CD4-positive, CD25-positive, alpha-beta regulatory T cell (primary cell): ENCODE results near the gene SCAPER. TPM values are rescaled to one million over a fixed set of nuclear protein-coding genes. Genes with fewer than 3 reads are reported as not detected.

Experiments
- ATAC-seq, 2 donors: fragments of 150-1000 bp; cut with Tn5 transposase; one replicate each; pipeline ENCODE4 v1.10.0; 2021; ENCODE audit warnings: low read depth in 2 of 2, moderate number of reproducible peaks in 2 of 2, moderate library complexity in 1 of 2
- DNase-seq, 3 donors: peaks; one replicate each; pipeline versions ENCODE4 v3.0.0 to v3.0.0-alpha.2; 2012 to 2022; ENCODE audit warnings: mixed read lengths in 1 of 3
- H3K27ac ChIP-seq: one replicate; pipeline ENCODE4 v1.7.0; 2013; ENCODE audit warnings: mild to moderate bottlenecking, low read length; ENCODE audit not compliant: insufficient read depth, poor library complexity, severe bottlenecking
- H3K27me3 ChIP-seq: one replicate; pipeline ENCODE4 v1.7.0; 2013; ENCODE audit warnings: low read length; ENCODE audit not compliant: control insufficient read depth, insufficient read depth
- H3K36me3 ChIP-seq: one replicate; pipeline ENCODE4 v1.7.0; 2013; ENCODE audit warnings: mild to moderate bottlenecking, low read length, moderate library complexity; ENCODE audit not compliant: control insufficient read depth, insufficient read depth
- H3K4me1 ChIP-seq: 2 replicates; pipeline ENCODE4 v1.7.0; 2013; ENCODE audit warnings: mild to moderate bottlenecking, low read length; ENCODE audit not compliant: insufficient read depth, control insufficient read depth, poor library complexity, severe bottlenecking
- H3K4me3 ChIP-seq: one replicate; pipeline ENCODE4 v1.7.0; 2013; ENCODE audit warnings: low read depth, mild to moderate bottlenecking, low read length, moderate library complexity
- H3K9me3 ChIP-seq, 2 experiments: 1 replicate in 1 of 2; 2 replicates in 1 of 2; pipeline ENCODE4 v1.7.0; 2013; ENCODE audit warnings: low read length in 2 of 2, mild to moderate bottlenecking in 1 of 2, moderate library complexity in 1 of 2; ENCODE audit not compliant: control insufficient read depth in 2 of 2
- H3K27ac Mint-ChIP-seq, 3 donors: one replicate each; pipeline ENCODE4 v1.8.0; 2020 to 2022; ENCODE audit warnings: mild to moderate bottlenecking in 3 of 3, mixed read lengths in 3 of 3, moderate library complexity in 2 of 3
- H3K27me3 Mint-ChIP-seq: one replicate; pipeline ENCODE4 v1.8.0; 2022; ENCODE audit warnings: mild to moderate bottlenecking, mixed read lengths
- H3K36me3 Mint-ChIP-seq: one replicate; pipeline ENCODE4 v1.8.0; 2020; ENCODE audit warnings: mixed read lengths
- H3K4me1 Mint-ChIP-seq, 4 donors: one replicate each; pipeline ENCODE4 v1.8.0; 2020 to 2022; ENCODE audit warnings: mixed read lengths in 4 of 4, mild to moderate bottlenecking in 1 of 4
- H3K4me3 Mint-ChIP-seq, 4 donors: one replicate each; pipeline ENCODE4 v1.8.0; 2020 to 2022; ENCODE audit warnings: mild to moderate bottlenecking in 4 of 4, mixed read lengths in 4 of 4, moderate library complexity in 3 of 4
- H3K9me3 Mint-ChIP-seq, 7 donors: one replicate each; pipeline ENCODE4 v1.8.0; 2020 to 2022; ENCODE audit warnings: mixed read lengths in 7 of 7, mild to moderate bottlenecking in 3 of 7, moderate library complexity in 2 of 7
- polyA plus RNA-seq, 4 donors: library from polyadenylated mRNA; unstranded; fragments of 300-500 nt; fragmentation: Illumina TruSeq; gene quantifications; one replicate each; pipeline ENCODE4 v1.2.3, GENCODE V29; 2021
- total RNA-seq: library from RNA; stranded (reverse); gene quantifications from one replicate; pipeline ENCODE4 v1.2.3, GENCODE V29; 2022

SCAPER gene
- total and polyA plus RNA-seq, 5 donors from 2014 or later = 13.2 to 38.1 (median 14.5) TPM

GRCh38 chr15:76341366-76342057 is 563.6 kb downstream of the SCAPER start:
- Mint-ChIP-seq H3K27me3 (peaks cover 85% of the 10 kb centered on the region), H3K27ac (peak overlapping the region in 1 of 3 donors; percentile 38), H3K4me3 (peak overlapping the region; percentile 84 to 94 (median 86)), H3K9me3 (peaks cover 0 to 6% (median 0%) of the 10 kb centered on the region in 7 donors), H3K36me3 (no peaks in the 10 kb centered on the region), H3K4me1 (peaks cover 18 to 68% (median 43%) of the 10 kb centered on the region in 4 donors)
- no peak for ATAC-seq
- no peaks in the 10 kb centered on the region for H3K36me3 ChIP-seq
- peak in 1 of 3 donors; percentile 16 for DNase-seq
- H3K9me3 ChIP-seq = no peaks in the 10 kb centered on the region
- no peak overlapping the region for H3K4me3 ChIP-seq
- H3K27ac ChIP-seq = no peak overlapping the region
- H3K4me1 ChIP-seq = peaks cover 80% of the 10 kb centered on the region
- peaks cover 51% of the 10 kb centered on the region for H3K27me3 ChIP-seq

GRCh38 chr15:76340803-76341365 is 564.3 kb downstream of the SCAPER start:
- Mint-ChIP-seq H3K27me3 (peaks cover 89% of the 10 kb centered on the region), H3K36me3 (no peaks in the 10 kb centered on the region), H3K9me3 (peaks cover 0 to 6% (median 0%) of the 10 kb centered on the region in 7 donors), H3K4me3 (peak overlapping the region; percentile 78 to 94 (median 86)), H3K4me1 (peaks cover 18 to 70% (median 47%) of the 10 kb centered on the region in 4 donors), H3K27ac (no peak overlapping the region)
- Histone ChIP-seq H3K4me3 (peak overlapping the region; percentile 44), H3K27me3 (peaks cover 52% of the 10 kb centered on the region), H3K4me1 (peaks cover 80% of the 10 kb centered on the region), H3K36me3 (no peaks in the 10 kb centered on the region), H3K9me3 (no peaks in the 10 kb centered on the region), H3K27ac (no peak overlapping the region)
- ATAC-seq (peak; percentile 35 to 58), DNase-seq (peak in 2 of 3 donors; percentile 43 to 62)

DNA sequence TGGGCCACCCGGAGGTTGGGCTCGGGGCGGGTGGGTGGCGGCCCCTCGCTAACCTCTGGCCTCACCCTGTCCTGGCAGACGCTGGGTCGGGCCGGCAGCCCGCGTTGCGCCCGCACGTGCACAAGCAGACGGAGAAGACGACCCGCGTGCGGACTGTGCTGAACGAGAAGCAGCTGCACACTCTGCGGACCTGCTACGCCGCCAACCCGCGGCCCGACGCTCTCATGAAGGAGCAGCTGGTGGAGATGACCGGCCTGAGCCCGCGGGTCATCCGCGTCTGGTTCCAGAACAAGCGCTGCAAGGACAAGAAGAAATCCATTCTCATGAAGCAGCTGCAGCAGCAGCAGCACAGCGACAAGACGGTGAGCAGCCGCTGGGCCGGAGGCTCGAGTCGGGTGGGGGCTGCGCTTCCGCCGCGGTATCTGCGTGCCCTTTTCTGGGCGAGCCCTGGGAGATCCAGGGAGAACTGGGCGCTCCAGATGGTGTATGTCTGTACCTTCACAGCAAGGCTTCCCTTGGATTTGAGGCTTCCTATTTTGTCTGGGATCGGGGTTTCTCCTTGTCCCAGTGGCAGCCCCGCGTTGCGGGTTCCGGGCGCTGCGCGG is 564.8 kb downstream of the SCAPER start:
- no peak overlapping the region for H3K27ac Mint-ChIP-seq

DNA sequence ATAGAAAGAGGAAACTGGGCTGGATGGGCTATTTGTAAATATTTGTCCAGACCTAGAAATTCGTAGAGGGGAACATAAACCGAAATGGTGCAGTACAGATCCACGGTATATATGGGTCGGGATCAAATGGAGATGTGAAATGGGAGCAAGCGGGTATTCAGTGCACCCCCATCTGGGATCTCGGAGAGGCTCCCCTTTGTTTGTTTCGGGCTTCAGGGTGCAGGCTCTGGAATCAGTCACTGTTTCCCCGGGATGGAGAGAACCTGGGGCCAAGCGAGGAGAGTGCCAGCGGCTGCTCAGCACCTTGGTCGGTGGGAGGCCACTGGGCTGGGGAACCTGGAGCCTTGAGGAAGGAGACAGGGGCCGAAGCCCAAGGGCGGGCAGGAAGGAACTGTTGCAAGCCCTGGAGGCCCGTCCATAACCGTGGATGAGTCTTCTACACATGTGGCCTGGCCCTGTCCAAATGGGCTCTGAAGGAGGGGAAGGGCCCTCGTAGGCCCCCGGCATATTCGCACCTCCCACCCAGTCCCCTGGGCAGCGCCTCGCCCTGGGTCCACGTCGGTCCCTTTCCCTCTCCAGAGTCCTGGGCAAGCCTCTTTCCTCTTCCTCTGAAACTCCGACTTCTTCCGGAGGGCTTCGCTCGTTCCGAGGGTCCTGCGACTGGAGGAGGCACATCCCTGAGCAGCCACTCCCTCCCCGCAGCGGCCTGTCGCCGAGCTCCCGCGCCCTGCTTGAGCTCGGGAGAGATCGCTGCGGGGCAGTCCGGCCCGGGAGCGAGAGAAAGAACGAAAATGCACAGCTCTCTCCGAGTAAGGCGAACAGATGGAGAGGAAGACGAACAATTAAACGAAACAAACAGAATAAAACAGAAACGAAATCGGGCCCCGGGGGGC is 565.6 kb downstream of the SCAPER start:
- Mint-ChIP-seq H3K36me3 (no peaks in the 10 kb centered on the region), H3K4me1 (peaks cover 11 to 72% (median 47%) of the 10 kb centered on the region in 4 donors), H3K27ac (peak overlapping the region in 1 of 3 donors; percentile 48)

More for the DNA sequence above, 564.8 kb downstream of the SCAPER start:
- peak overlapping the region; percentile 78 to 94 (median 86) for H3K4me3 Mint-ChIP-seq
- peaks cover 89% of the 10 kb centered on the region for H3K27me3 Mint-ChIP-seq
- Histone ChIP-seq H3K9me3 (no peaks in the 10 kb centered on the region), H3K36me3 (no peaks in the 10 kb centered on the region), H3K4me1 (peaks cover 80% of the 10 kb centered on the region), H3K27me3 (peaks cover 48% of the 10 kb centered on the region), H3K4me3 (peak overlapping the region; percentile 44), H3K27ac (no peak overlapping the region)
- peak in 2 of 3 donors; percentile 43 to 62 for DNase-seq
- peaks cover 15 to 70% (median 48%) of the 10 kb centered on the region in 4 donors for H3K4me1 Mint-ChIP-seq
- no peaks in the 10 kb centered on the region for H3K36me3 Mint-ChIP-seq
- H3K9me3 Mint-ChIP-seq = peaks cover 0 to 6% (median 0%) of the 10 kb centered on the region in 7 donors
- no peak for ATAC-seq

DNA sequence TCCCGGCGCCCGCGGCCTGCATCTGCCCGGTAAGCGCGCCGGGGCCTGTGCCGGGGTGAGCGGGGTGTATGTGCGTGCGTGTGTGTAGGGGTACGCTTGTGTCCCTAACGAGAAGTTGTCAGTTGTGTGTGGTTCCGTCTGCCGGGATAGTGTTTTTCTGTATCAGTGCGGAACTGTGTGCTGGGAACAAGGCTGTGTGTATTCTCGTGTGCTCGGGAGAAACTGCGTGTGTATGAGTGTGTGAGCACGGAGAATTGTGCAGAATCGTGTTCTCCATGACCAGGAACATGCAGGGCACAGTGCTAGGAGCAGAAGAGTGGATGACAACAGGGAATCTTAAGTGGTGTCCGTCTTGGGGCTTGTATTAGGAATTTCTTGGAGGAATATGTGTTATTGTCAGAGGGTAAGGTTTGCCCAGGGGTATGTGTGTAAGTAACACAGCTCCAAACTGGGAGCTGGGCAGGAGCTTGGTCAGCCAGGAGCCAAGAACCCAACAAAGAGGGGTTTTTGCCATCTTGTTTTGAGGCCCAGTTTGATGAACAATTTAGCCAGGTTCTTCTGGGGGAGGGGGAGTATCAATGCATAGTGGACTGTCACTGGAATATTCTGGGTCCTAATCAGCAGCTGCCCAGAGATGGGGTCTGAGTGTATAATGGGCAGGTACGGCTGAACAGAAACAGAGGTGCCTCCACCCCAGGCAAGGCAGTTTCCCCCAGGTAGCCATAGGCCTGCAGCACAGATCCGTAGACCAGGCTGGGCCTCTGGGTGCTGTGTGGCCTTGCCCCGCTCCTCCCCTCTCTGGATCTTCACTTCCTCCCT is 566.4 kb downstream of the SCAPER start:
- Histone ChIP-seq H3K9me3 (no peaks in the 10 kb centered on the region), H3K4me1 (peaks cover 84% of the 10 kb centered on the region), H3K36me3 (no peaks in the 10 kb centered on the region), H3K4me3 (peak overlapping the region; percentile 26), H3K27me3 (peaks cover 35% of the 10 kb centered on the region), H3K27ac (no peak overlapping the region)
- peak overlapping the region; percentile 78 to 94 (median 86) for H3K4me3 Mint-ChIP-seq
- peaks cover 8 to 72% (median 47%) of the 10 kb centered on the region in 4 donors for H3K4me1 Mint-ChIP-seq
- no peak for DNase-seq
- no peaks in the 10 kb centered on the region for H3K36me3 Mint-ChIP-seq
- no peak for ATAC-seq
- H3K27ac Mint-ChIP-seq = peak overlapping the region in 2 of 3 donors; percentile 2 to 15
- peaks cover 91% of the 10 kb centered on the region for H3K27me3 Mint-ChIP-seq
- H3K9me3 Mint-ChIP-seq = peaks cover 0 to 6% (median 0%) of the 10 kb centered on the region in 7 donors

More for the DNA sequence above, 565.6 kb downstream of the SCAPER start:
- peak overlapping the region; percentile 26 for H3K4me3 ChIP-seq
- H3K27me3 ChIP-seq = peaks cover 41% of the 10 kb centered on the region
- peaks cover 91% of the 10 kb centered on the region for H3K27me3 Mint-ChIP-seq
- DNase-seq (peak in 2 of 3 donors; percentile 34 to 36), ATAC-seq (no peak)
- no peak overlapping the region for H3K27ac ChIP-seq
- peak overlapping the region; percentile 78 to 94 (median 86) for H3K4me3 Mint-ChIP-seq
- no peaks in the 10 kb centered on the region for H3K36me3 ChIP-seq
- H3K9me3 Mint-ChIP-seq = peaks cover 0 to 6% (median 0%) of the 10 kb centered on the region in 7 donors
- peaks cover 84% of the 10 kb centered on the region for H3K4me1 ChIP-seq
- no peaks in the 10 kb centered on the region for H3K9me3 ChIP-seq

- Mint-ChIP-seq H3K27me3 (peaks cover 91% of the 10 kb centered on the region), H3K36me3 (no peaks in the 10 kb centered on the region), H3K4me3 (peak overlapping the region; percentile 72 to 96 (median 82)), H3K27ac (no peak overlapping the region), H3K9me3 (peaks cover 0 to 6% (median 0%) of the 10 kb centered on the region in 7 donors), H3K4me1 (peaks cover 8 to 66% (median 43%) of the 10 kb centered on the region in 4 donors)
- H3K27me3 ChIP-seq = peaks cover 35% of the 10 kb centered on the region
- peaks cover 77% of the 10 kb centered on the region for H3K4me1 ChIP-seq
- no peak for ATAC-seq
- H3K4me3 ChIP-seq = peak overlapping the region; percentile 71
- no peak overlapping the region for H3K27ac ChIP-seq
- no peaks in the 10 kb centered on the region for H3K36me3 ChIP-seq
- DNase-seq = peak in 2 of 3 donors; percentile 30 to 50
- H3K9me3 ChIP-seq = no peaks in the 10 kb centered on the region
These were observed 567.2 kb downstream of the SCAPER start for GRCh38 chr15:76337696-76338485.
